Measurements from ENCODE around the gene MRPL9.
"Not testable (repeated sequence)": the region's sequence is repeated elsewhere in the genome, so short reads cannot be mapped to it uniquely, and the experiment has no call there.

The MRPL9 gene

DNA sequence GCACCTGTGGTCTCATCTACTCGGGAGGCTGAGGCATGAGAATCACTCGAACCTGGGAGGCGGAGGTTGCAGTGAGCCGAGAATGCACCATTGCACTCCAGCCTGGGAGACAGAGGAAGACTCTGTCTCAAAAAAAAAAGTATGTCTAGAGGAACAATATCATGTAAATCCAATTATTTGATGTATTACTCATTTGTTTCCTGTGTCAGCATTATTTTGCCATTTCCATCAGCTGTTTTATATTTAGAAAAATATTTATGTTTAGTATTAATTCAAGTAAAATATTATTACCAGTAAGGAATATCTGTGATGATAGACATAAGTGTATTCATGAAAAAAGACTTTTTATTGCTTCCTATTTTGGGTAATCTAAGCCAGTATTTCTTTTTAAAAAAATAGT is 14.0 kb upstream of the MRPL9 start:
- Histone ChIP-seq H3K4me1 (ENCODE audit: control insufficient read depth, insufficient read depth, low read length) (no peaks in the 10 kb centered on the region), H3K27ac (ENCODE audit: low read depth, low read length) (no peak overlapping the region), H3K9ac (ENCODE audit: low read length) (no peak overlapping the region), H3K27me3 (ENCODE audit: control insufficient read depth, insufficient read depth, low read length) (no peaks in the 10 kb centered on the region), H3K4me3 (ENCODE audit: low read length) (no peak overlapping the region), H3K36me3 (ENCODE audit: control insufficient read depth, insufficient read depth, low read length) (peaks cover 5% of the 10 kb centered on the region)

DNA sequence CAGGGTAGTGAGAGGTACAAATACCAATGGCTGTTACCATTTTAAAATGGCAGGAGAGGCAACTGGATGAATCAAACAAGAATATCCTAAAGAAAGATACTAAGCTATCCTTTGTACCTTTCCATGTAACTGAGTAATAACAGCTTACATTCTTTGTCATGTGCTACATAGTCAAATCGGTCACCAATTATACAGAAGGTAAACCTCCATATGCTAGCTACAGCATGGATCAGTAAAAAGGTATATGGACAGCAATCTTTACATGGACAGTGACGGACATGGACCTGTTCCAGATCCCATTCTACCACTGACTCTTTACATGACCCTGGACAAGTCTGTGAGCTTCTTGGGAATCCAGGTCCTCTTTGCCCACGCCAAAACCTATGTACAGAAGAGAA is 13.4 kb upstream of the MRPL9 start:
- peaks cover 5% of the 10 kb centered on the region for H3K36me3 ChIP-seq (ENCODE audit: control insufficient read depth, insufficient read depth, low read length)
- H3K27ac ChIP-seq (ENCODE audit: low read depth, low read length) = no peak overlapping the region
- no peaks in the 10 kb centered on the region for H3K4me1 ChIP-seq (ENCODE audit: control insufficient read depth, insufficient read depth, low read length)
- no peaks in the 10 kb centered on the region for H3K27me3 ChIP-seq (ENCODE audit: control insufficient read depth, insufficient read depth, low read length)
- H3K9ac ChIP-seq (ENCODE audit: low read length) = no peak overlapping the region
- H3K4me3 ChIP-seq (ENCODE audit: low read length) = no peak overlapping the region

DNA sequence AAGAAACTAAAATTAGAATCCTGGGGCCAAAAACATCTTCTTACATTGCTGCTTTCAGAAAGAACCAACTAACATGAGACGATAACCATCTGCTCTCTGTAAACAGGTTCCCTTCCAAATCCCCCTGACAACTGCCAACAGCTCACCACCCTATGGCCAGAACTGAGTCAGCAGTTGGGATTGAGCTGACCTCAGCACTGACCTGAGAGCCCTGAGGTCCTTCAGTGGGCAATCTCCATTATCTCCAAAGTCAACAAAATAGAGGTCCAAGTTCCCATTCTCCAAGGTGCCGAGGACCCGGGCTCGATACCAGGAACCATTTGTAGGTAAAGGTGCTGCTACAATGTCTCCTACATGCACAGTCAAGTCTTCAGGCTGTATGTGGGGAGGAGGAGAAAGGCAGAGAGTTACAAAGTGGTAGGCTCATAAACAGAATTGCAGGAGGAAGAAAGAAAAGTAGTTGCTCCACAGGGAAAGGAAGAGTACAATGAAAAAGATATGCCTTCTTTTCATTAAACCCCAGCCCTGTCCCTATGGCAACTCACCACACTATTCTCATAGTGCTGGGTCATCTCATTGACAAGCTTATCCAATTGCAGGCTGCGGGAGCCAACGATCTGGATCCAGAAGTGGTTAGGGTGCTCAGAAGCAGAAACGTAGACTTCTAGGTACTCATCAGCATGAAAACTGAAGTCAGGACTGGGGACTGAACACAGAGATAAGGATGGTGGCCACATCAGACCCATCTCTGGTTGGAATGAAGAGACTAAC is 12.8 kb upstream of the MRPL9 start:
- Histone ChIP-seq H3K27ac (ENCODE audit: low read depth, low read length) (no peak overlapping the region), H3K4me3 (ENCODE audit: low read length) (no peak overlapping the region), H3K4me1 (ENCODE audit: control insufficient read depth, insufficient read depth, low read length) (no peaks in the 10 kb centered on the region), H3K27me3 (ENCODE audit: control insufficient read depth, insufficient read depth, low read length) (no peaks in the 10 kb centered on the region), H3K36me3 (ENCODE audit: control insufficient read depth, insufficient read depth, low read length) (peaks cover 5% of the 10 kb centered on the region), H3K9ac (ENCODE audit: low read length) (no peak overlapping the region)

DNA sequence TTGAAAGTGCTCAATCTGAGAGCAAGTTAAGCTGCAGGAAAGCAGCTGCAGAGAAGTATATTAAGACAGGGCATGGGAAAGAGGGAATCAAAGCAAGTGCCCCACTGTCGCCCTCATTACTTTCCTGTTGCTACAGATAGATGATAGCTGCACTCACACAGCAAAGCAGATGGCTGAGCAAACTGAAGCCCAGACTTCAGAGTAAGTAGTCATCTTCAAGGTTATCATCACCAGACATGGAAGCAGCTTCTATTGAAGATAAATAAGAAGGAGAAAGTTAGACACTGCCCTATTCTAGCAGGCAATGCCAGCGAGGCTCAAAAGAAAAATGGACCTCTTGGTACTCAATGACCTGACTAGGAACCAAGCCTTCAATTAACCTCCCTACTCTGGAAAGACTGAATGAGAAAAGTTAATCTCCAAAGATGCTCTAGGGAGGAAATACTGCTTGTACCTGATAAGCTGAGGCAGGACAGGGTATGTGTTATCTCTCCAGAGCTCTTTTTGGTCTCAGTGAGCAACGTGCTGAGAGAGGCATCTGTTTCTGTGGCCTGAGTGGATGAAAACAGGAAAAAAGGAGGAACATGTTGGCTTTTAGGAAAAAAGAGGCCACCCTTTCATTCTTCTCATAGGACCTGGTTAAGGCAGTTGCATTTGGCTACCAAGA is 11.1 kb upstream of the MRPL9 start:
- no peaks in the 10 kb centered on the region for H3K4me1 ChIP-seq (ENCODE audit: control insufficient read depth, insufficient read depth, low read length)
- H3K4me3 ChIP-seq (ENCODE audit: low read length) = no peak overlapping the region
- no peak overlapping the region for H3K9ac ChIP-seq (ENCODE audit: low read length)
- no peak overlapping the region for H3K27ac ChIP-seq (ENCODE audit: low read depth, low read length)
- H3K36me3 ChIP-seq (ENCODE audit: control insufficient read depth, insufficient read depth, low read length) = peaks cover 5% of the 10 kb centered on the region
- H3K27me3 ChIP-seq (ENCODE audit: control insufficient read depth, insufficient read depth, low read length) = no peaks in the 10 kb centered on the region

DNA sequence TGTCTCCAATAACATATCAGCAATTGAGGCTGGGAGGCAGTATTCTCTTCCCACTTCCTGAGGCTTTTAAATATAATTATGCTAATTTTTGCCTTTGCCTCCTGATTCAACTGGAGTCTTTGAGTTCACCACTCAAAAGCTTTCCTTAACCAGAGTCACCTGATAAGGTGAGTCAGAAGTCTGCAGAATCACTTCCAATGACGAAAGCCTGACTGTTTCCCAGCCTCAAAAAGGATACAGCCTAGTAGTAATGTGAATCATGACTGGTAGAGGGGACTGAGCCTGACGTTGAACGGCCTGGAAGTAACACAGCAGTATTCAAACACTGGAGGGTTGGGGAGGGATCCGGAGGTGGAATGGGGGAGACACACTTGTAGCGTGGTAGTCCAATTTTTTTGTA is 10.4 kb upstream of the MRPL9 start:
- Histone ChIP-seq H3K27ac (ENCODE audit: low read depth, low read length) (no peak overlapping the region), H3K4me1 (ENCODE audit: control insufficient read depth, insufficient read depth, low read length) (no peaks in the 10 kb centered on the region), H3K4me3 (ENCODE audit: low read length) (no peak overlapping the region), H3K27me3 (ENCODE audit: control insufficient read depth, insufficient read depth, low read length) (no peaks in the 10 kb centered on the region), H3K36me3 (ENCODE audit: control insufficient read depth, insufficient read depth, low read length) (peaks cover 5% of the 10 kb centered on the region), H3K9ac (ENCODE audit: low read length) (no peak overlapping the region)

DNA sequence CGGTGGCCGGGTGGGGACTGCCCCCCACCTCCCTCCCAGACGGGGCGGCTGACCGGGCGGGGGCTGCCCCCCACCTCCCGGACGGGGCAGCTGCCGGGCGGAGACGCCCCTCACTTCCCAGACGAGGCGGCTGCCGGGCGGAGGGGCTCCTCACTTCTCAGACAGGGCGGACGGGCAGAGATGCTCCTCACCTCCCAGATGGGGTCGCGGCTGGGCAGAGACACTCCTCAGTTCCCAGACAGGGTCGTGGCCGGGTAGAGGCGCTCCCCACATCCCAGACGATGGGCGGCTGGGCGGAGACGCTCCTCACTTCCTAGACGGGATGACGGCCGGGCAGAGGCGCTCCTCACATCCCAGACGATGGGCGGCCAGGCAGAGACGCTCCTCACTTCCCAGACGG is 6.0 kb upstream of the MRPL9 start:
- not testable (repeated sequence) for H3K27ac ChIP-seq (ENCODE audit: low read depth, low read length); H3K4me3 ChIP-seq (ENCODE audit: low read length); H3K9ac ChIP-seq (ENCODE audit: low read length); H3K4me1 ChIP-seq (ENCODE audit: control insufficient read depth, insufficient read depth, low read length); H3K36me3 ChIP-seq (ENCODE audit: control insufficient read depth, insufficient read depth, low read length); H3K27me3 ChIP-seq (ENCODE audit: control insufficient read depth, insufficient read depth, low read length)

DNA sequence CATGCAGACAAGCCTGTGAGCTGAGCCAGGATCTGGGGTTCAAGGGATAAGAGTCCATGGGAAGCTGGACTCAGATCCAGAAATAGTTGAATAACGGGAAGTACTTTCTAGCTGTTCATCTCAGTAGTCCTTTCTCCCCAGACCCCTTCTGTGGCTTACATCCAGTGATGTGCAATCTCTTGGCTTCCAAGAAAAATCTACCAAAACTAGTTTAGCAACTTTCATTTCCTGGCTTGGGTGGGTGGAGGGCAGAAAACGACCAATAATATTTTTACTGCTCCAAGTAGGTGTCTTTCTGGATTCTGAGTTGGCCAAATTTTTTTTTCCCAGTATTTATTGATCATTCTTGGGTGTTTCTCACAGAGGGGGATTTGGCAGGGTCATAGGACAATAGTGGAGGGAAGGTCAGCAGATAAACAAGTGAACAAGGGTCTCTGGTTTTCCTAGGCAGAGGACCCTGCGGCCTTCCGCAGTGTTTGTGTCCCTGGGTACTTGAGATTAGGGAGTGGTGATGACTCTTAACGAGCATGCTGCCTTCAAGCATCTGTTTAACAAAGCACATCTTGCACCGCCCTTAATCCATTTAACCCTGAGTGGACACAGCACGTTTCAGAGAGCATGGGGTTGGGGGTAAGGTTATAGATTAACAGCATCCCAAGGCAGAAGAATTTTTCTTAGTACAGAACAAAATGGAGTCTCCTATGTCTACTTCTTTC is 5.2 kb upstream of the MRPL9 start:
- H3K9ac ChIP-seq (ENCODE audit: low read length); H3K27me3 ChIP-seq (ENCODE audit: control insufficient read depth, insufficient read depth, low read length); H3K27ac ChIP-seq (ENCODE audit: low read depth, low read length); H3K36me3 ChIP-seq (ENCODE audit: control insufficient read depth, insufficient read depth, low read length); H3K4me1 ChIP-seq (ENCODE audit: control insufficient read depth, insufficient read depth, low read length); H3K4me3 ChIP-seq (ENCODE audit: low read length): not testable (repeated sequence)

DNA sequence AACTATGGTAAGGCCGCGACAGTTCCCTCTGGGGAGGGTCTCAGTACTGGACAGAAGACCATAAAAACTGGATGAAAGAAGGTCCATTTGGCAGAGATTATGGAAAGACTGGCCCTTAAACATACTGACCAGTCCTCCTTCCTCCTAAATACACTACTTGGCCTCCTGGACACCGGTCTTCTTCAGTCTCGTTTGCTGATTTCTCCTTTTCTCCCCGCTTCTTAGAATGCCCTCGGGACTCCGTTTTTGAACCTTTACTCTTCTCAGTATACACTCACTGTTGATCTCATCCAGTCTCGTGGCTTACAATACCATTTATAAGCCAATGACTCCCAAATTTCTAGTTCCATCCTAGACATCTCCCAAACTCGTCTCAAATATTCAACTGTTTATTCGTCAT is 694 bp upstream of the MRPL9 start:
- Histone ChIP-seq H3K4me3 (ENCODE audit: low read length) (peak overlapping the region; percentile 89), H3K36me3 (ENCODE audit: control insufficient read depth, insufficient read depth, low read length) (peaks cover 14% of the 10 kb centered on the region), H3K4me1 (ENCODE audit: control insufficient read depth, insufficient read depth, low read length) (peaks cover 5% of the 10 kb centered on the region), H3K27ac (ENCODE audit: low read depth, low read length) (peak overlapping the region; percentile 89), H3K27me3 (ENCODE audit: control insufficient read depth, insufficient read depth, low read length) (no peaks in the 10 kb centered on the region), H3K9ac (ENCODE audit: low read length) (peak overlapping the region; percentile 82)

DNA sequence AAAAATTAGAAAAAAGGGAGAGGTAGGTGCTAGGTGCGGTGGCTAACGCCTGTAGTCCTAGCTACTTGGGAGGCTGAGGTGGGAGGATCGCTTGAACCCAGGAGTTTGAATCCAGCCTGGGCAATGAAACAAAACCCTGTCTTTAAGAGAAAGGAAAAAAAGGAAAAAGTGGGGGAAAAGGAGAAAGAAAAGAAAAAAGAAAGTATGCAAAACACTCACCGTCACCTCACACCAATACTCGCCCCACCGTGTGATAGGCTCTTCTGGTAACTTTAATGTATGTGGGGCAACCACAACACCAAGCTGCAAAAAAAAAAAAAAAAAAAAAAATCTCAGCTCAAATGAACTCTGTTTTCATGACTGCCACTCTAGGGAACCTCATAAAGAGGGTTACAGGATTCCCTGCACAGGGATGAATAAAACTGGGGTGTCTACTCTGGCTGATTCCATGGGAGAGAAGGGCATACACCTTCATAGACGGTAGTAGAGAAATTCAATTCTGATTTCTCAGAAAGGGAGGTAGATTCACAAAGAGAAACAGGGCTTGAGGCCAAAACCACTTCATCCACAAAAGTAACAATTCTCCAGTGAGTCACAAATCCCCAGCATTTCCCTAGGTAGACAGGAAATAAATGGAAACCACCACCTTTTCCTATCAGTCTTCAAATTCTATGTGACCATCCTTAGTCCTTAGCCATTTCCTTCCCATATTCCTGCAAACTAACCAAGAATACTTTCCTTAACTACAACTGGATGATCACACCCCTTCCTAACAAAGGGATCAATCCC is 2.5 kb downstream of the MRPL9 start:
- Histone ChIP-seq H3K27me3 (ENCODE audit: control insufficient read depth, insufficient read depth, low read length) (no peaks in the 10 kb centered on the region), H3K4me1 (ENCODE audit: control insufficient read depth, insufficient read depth, low read length) (peaks cover 5% of the 10 kb centered on the region), H3K27ac (ENCODE audit: low read depth, low read length) (no peak overlapping the region), H3K9ac (ENCODE audit: low read length) (no peak overlapping the region), H3K4me3 (ENCODE audit: low read length) (no peak overlapping the region), H3K36me3 (ENCODE audit: control insufficient read depth, insufficient read depth, low read length) (peaks cover 20% of the 10 kb centered on the region)

DNA sequence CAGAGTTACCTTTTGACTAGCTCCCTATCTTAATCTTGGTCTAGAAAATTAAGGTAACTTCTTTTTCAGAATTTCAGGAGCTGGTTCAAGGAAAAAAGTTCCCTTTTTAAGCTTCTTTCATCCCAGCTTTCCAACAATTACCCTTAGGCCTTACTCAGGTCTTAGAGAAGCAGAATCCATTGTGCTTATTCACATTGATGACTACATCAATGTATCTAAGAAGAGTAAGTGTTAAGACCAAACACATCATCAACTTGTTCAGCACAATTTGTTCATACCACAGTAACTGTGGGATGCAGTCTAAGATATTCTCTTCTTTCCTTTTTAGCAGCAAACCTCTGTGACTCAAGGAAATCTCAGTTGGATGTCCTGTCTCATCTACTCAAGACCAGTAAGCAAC is 4.1 kb downstream of the MRPL9 start:
- H3K27ac ChIP-seq (ENCODE audit: low read depth, low read length) = no peak overlapping the region
- H3K36me3 ChIP-seq (ENCODE audit: control insufficient read depth, insufficient read depth, low read length) = peaks cover 20% of the 10 kb centered on the region

DNA sequence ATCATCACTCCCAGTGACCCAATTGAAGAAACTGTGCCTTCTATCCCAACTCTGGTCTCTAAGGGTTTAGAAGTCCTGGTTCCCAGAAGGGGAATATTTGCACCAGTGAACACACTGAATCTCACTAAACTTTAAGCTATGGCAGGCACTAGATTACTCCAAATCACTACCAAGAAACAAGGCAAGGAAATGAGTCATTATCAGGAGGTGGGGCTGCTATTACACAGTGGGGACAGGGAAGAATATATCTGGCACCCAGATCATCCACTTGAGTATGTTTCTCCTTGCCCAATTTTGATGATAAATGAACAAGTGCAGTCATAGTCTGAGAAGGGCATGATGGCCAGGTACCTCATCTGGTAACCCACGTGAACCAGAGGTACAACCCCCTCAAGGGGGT is 7.0 kb downstream of the MRPL9 start:
- H3K27ac ChIP-seq (ENCODE audit: low read depth, low read length) = no peak overlapping the region
- no peak overlapping the region for H3K4me3 ChIP-seq (ENCODE audit: low read length)
- no peaks in the 10 kb centered on the region for H3K4me1 ChIP-seq (ENCODE audit: control insufficient read depth, insufficient read depth, low read length)
- H3K27me3 ChIP-seq (ENCODE audit: control insufficient read depth, insufficient read depth, low read length) = no peaks in the 10 kb centered on the region
- H3K36me3 ChIP-seq (ENCODE audit: control insufficient read depth, insufficient read depth, low read length) = peaks cover 14% of the 10 kb centered on the region
- no peak overlapping the region for H3K9ac ChIP-seq (ENCODE audit: low read length)

More for the DNA sequence above, 4.1 kb downstream of the MRPL9 start:
- H3K9ac ChIP-seq (ENCODE audit: low read length) = no peak overlapping the region
- H3K27me3 ChIP-seq (ENCODE audit: control insufficient read depth, insufficient read depth, low read length) = no peaks in the 10 kb centered on the region
- no peak overlapping the region for H3K4me3 ChIP-seq (ENCODE audit: low read length)
- peaks cover 5% of the 10 kb centered on the region for H3K4me1 ChIP-seq (ENCODE audit: control insufficient read depth, insufficient read depth, low read length)

DNA sequence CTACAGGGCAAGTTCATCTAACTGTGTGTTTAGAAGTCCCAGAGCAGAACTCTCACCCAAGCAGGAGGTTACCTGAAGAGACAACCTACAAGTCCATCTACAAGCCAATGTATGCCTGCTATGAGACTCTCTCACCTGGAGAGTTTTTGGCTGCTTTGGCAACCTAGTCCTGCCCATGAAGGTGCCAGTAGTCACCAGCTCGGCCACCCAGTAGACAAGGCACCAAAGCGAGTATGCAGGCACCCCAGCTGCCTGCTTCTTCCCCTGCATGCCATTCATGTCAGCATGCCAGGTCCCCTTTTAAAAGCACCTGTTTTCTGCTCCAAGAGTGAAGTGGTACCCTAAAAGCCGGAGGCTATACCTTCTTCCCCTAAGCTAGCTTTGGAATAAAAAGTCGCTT is 21.8 kb downstream of the MRPL9 start:
- Histone ChIP-seq H3K4me1 (ENCODE audit: control insufficient read depth, insufficient read depth, low read length) (no peaks in the 10 kb centered on the region), H3K27me3 (ENCODE audit: control insufficient read depth, insufficient read depth, low read length) (no peaks in the 10 kb centered on the region), H3K27ac (ENCODE audit: low read depth, low read length) (no peak overlapping the region), H3K9ac (ENCODE audit: low read length) (no peak overlapping the region), H3K4me3 (ENCODE audit: low read length) (no peak overlapping the region), H3K36me3 (ENCODE audit: control insufficient read depth, insufficient read depth, low read length) (no peaks in the 10 kb centered on the region)

Data from rectal smooth muscle tissue (tissue), 1 donor.